SU-DHL-6 (cell line): ENCODE measurements around the gene DYNC2H1.

Experiments used
- H2AFZ ChIP-seq: fragments of 200-600 bp; sonication (generic); 2 replicates; pipeline ENCODE4 v1.6.1; 2014; ENCODE audit warnings: low read depth, mild to moderate bottlenecking, moderate library complexity, mixed read lengths, antibody characterized with exemption, low read length; ENCODE audit not compliant: severe bottlenecking
- H3F3A ChIP-seq: fragments of 200-600 bp; shearing (Covaris generic); 2 replicates; pipeline ENCODE4 v1.6.0; 2016; ENCODE audit warnings: antibody characterized with exemption, mild to moderate bottlenecking; ENCODE audit not compliant: insufficient read depth
- H3K27ac ChIP-seq: fragments of 200-600 bp; sonication (generic); 2 replicates; pipeline ENCODE4 v1.5.1; 2016; ENCODE audit warnings: low read depth, mild to moderate bottlenecking, low read length, moderate library complexity, mixed read lengths
- H3K27me3 ChIP-seq: fragments of 200-600 bp; sonication (generic), shearing (Covaris generic); 2 replicates; pipeline ENCODE4 v1.6.0; 2014; ENCODE audit warnings: mild to moderate bottlenecking, low read length
- H3K36me3 ChIP-seq: fragments of 200-600 bp; sonication (generic); 2 replicates; pipeline ENCODE4 v1.6.1; 2014; ENCODE audit warnings: mild to moderate bottlenecking, low read length, mixed read lengths
- H3K4me2 ChIP-seq: fragments of 300-600, 200-600 bp; shearing (Covaris generic), sonication (generic); 2 replicates; pipeline ENCODE4 v1.6.0; 2014; ENCODE audit warnings: low read length, low read depth, mild to moderate bottlenecking; ENCODE audit not compliant: poor library complexity, severe bottlenecking
- H3K4me3 ChIP-seq: fragments of 200-600 bp; sonication (generic); 2 replicates; pipeline ENCODE4 v1.5.1; 2014; ENCODE audit warnings: antibody characterized with exemption, low read length, mild to moderate bottlenecking, mixed read lengths; ENCODE audit not compliant: insufficient read depth, poor library complexity, severe bottlenecking
- H3K79me2 ChIP-seq: fragments of 200-600 bp; sonication (generic); 2 replicates; pipeline ENCODE4 v1.6.1; 2014; ENCODE audit warnings: mild to moderate bottlenecking, low read length, moderate library complexity; ENCODE audit not compliant: insufficient read depth
- H3K9ac ChIP-seq: fragments of 200-600 bp; sonication (generic); 2 replicates; pipeline ENCODE4 v1.7.0; 2014; ENCODE audit warnings: mild to moderate bottlenecking, low read length
- H3K9me2 ChIP-seq: fragments of 200-600 bp; sonication (generic); replicated peaks from 2 replicates; pipeline ENCODE4 v1.6.1; 2014; ENCODE audit warnings: low read length; ENCODE audit not compliant: insufficient read depth
- H3K9me3 ChIP-seq: fragments of 200-600 bp; sonication (generic); 2 replicates; pipeline ENCODE4 v1.6.1; 2014; ENCODE audit warnings: low read length, mixed read lengths; ENCODE audit not compliant: insufficient read depth
- H4K20me1 ChIP-seq: fragments of 200-600 bp; sonication (generic); 2 replicates; pipeline ENCODE4 v1.6.1; 2014; ENCODE audit warnings: low read depth, mild to moderate bottlenecking, antibody characterized with exemption, low read length, moderate library complexity, mixed read lengths
- EZH2phosphoT487 ChIP-seq: fragments of 200-600 bp; sonication (generic), shearing (Covaris generic); conservative IDR thresholded peaks from 2 replicates; pipeline ENCODE4 v1.6.1; 2018; ENCODE audit warnings: mild to moderate bottlenecking, antibody characterized with exemption, low read length, moderate library complexity, mixed read lengths
- TF ChIP-seq, protein P1 (sequence below): fragments of 200-600 bp; sonication (generic); IDR thresholded peaks from one replicate; pipeline ENCODE4 v1.5.1; 2017; ENCODE audit warnings: antibody characterized with exemption, mild to moderate bottlenecking, low read length, moderate library complexity; ENCODE audit not compliant: insufficient read depth, poor library complexity, severe bottlenecking

Gene DYNC2H1

DNA sequence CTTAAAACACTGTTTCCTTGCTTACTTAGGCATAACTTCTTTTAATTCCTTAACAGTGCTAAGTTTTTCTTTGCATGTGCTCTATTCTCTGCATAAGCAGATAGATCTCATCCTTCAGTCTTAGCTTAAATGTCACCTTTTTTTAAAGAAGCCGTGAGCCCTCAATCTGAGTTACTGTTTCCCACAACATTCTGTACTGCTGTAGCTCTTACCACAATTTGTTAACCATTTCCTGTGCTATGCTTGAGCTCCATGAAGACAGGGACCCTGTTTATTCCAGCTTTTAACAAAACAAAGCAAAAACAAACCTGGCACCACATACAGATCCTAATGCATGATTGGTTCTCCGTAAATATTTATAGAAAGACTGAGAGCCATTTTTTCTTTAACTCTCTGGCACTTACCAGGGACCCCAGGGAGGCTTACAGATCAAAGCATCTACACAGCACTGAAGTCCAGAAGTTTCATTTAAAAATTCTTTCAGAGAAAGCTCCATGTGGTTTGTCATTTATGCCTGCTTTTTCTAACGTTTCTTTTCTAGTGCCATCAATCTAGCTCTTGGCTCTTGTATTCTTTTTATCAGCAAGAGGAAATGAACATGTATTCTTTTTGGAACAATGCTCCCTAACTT is 74.9 kb downstream of the DYNC2H1 start:
- Histone ChIP-seq H3K9me2 (no peaks in the 10 kb centered on the region), H3K4me2 (no peak overlapping the region), H3K27me3 (no peaks in the 10 kb centered on the region), H3K27ac (no peak overlapping the region), H3F3A (no peaks in the 10 kb centered on the region), H3K4me3 (no peak overlapping the region), H2AFZ (no peak overlapping the region), H3K9ac (no peak overlapping the region), H3K36me3 (no peaks in the 10 kb centered on the region), H4K20me1 (no peaks in the 10 kb centered on the region), H3K79me2 (no peaks in the 10 kb centered on the region), H3K9me3 (no peaks in the 10 kb centered on the region)
- TF ChIP-seq EZH2phosphoT487, result no peak
- TF ChIP-seq, protein P1, sequence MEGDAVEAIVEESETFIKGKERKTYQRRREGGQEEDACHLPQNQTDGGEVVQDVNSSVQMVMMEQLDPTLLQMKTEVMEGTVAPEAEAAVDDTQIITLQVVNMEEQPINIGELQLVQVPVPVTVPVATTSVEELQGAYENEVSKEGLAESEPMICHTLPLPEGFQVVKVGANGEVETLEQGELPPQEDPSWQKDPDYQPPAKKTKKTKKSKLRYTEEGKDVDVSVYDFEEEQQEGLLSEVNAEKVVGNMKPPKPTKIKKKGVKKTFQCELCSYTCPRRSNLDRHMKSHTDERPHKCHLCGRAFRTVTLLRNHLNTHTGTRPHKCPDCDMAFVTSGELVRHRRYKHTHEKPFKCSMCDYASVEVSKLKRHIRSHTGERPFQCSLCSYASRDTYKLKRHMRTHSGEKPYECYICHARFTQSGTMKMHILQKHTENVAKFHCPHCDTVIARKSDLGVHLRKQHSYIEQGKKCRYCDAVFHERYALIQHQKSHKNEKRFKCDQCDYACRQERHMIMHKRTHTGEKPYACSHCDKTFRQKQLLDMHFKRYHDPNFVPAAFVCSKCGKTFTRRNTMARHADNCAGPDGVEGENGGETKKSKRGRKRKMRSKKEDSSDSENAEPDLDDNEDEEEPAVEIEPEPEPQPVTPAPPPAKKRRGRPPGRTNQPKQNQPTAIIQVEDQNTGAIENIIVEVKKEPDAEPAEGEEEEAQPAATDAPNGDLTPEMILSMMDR, result no peak

GRCh38 chr11:103202048-103202651 is 92.9 kb downstream of the DYNC2H1 start:
- no peaks in the 10 kb centered on the region for H3K9me2 ChIP-seq
- H4K20me1 ChIP-seq, result no peaks in the 10 kb centered on the region
- H3K79me2 ChIP-seq, result no peaks in the 10 kb centered on the region
- H2AFZ ChIP-seq, result no peak overlapping the region
- no peaks in the 10 kb centered on the region for H3K27me3 ChIP-seq
- no peak overlapping the region for H3K4me2 ChIP-seq
- H3F3A ChIP-seq, result no peaks in the 10 kb centered on the region
- H3K9ac ChIP-seq, result no peak overlapping the region
- H3K27ac ChIP-seq, result no peak overlapping the region
- TF ChIP-seq EZH2phosphoT487, result no peak
- TF ChIP-seq, protein P1, result peak; percentile 52
- H3K36me3 ChIP-seq, result no peaks in the 10 kb centered on the region
- no peak overlapping the region for H3K4me3 ChIP-seq
- no peaks in the 10 kb centered on the region for H3K9me3 ChIP-seq

GRCh38 chr11:103210543-103210942 is 101.3 kb downstream of the DYNC2H1 start:
- Histone ChIP-seq H3K27me3 (no peaks in the 10 kb centered on the region), H3K9me3 (no peaks in the 10 kb centered on the region), H2AFZ (no peak overlapping the region), H3K4me3 (no peak overlapping the region), H3F3A (no peaks in the 10 kb centered on the region), H3K36me3 (no peaks in the 10 kb centered on the region), H3K79me2 (no peaks in the 10 kb centered on the region), H4K20me1 (no peaks in the 10 kb centered on the region), H3K4me2 (no peak overlapping the region), H3K9me2 (no peaks in the 10 kb centered on the region), H3K9ac (no peak overlapping the region), H3K27ac (no peak overlapping the region)
- TF ChIP-seq, protein P1, result no peak
- TF ChIP-seq EZH2phosphoT487, result no peak
